Measurements from ENCODE around the gene LTC4S. TPM values are rescaled to one million over a fixed set of nuclear protein-coding genes. Genes with fewer than 3 reads are reported as not detected.

The LTC4S gene
- total RNA-seq, 4 donors from 2014 or later = 4.6 to 6.9 (median 4.7) TPM; not detected in 1

DNA sequence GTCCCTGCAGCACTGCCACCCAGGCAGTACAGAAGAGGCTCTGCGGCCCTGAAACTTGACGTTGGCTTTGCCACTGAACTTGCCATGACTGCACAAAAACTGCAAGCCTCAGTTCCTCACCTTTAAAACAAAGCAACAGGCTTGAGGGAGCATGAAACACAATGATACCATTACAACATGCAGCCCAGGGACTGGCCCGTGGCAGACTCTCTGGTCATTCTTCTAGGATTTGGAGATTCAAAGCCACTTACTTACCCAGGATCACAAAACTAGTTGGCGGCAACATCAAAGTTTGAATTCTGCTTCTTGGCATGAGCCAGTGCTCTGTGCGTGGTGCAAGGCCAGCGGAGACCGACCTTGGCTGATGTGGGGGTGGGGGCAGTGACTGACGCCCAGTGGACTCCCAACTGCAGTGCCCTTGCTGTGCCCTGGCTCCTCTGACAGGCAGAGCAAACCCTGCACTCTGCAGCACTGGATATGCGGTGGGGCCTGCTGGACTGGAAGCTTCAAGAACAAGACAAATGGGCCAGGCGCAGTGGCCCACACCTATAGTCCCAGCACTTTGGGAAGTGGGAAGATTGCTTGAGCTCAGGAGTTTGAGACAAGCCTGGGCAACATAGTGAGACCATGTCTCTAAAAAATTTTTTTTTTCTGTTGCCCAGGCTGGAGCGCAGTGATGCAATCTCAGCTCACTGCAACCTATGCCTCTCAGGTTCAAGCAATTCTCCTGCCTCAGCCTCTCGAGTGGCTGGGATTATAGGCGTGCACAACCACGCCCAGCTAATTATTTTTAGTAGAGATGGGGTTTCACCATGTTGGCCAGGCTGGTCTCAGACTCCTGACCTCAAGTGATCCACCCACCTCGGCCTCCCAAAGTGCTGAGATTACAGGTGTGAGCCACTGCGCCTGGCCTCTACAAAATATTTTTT lies 45.8 kb downstream of the LTC4S start:
- WGBS, 2 donors = 67 to 78% methylated on average over 8 to 14 of the region's 16 CpGs
- intact Hi-C loops (cut with DNase I) = no loop called here
- no peaks in the 10 kb centered on the region for H3K27me3 ChIP-seq
- peaks cover 0 to 16% (median 7%) of the 10 kb centered on the region in 3 donors for H3K4me1 ChIP-seq
- H3K4me3 ChIP-seq = no peak overlapping the region
- H3K36me3 ChIP-seq = peaks cover 23 to 82% (median 32%) of the 10 kb centered on the region in 3 donors
- no peaks in the 10 kb centered on the region for H3K9me3 ChIP-seq
- TF ChIP-seq CTCF (IDR thresholded peaks at IDR 0.05) (no peak), POLR2A (IDR thresholded peaks at IDR 0.05) (no peak)
- DNase-seq = no peak
- no peak overlapping the region for H3K27ac ChIP-seq

- peaks cover 23 to 82% (median 32%) of the 10 kb centered on the region in 3 donors for H3K36me3 ChIP-seq
- peaks cover 0 to 16% (median 7%) of the 10 kb centered on the region in 3 donors for H3K4me1 ChIP-seq
- no peak for TF ChIP-seq CTCF (IDR thresholded peaks at IDR 0.05)
- TF ChIP-seq POLR2A (IDR thresholded peaks at IDR 0.05) = no peak
- no peaks in the 10 kb centered on the region for H3K27me3 ChIP-seq
- WGBS, 2 donors = 90 to 91% methylated on average over 4 to 11 of the region's 11 CpGs
- intact Hi-C loops (cut with DNase I) = no loop called here
- DNase-seq = no peak
- H3K27ac ChIP-seq = no peak overlapping the region
- no peak overlapping the region for H3K4me3 ChIP-seq
- peaks cover 0 to 7% (median 0%) of the 10 kb centered on the region in 3 donors for H3K9me3 ChIP-seq
These were observed 46.5 kb downstream of the LTC4S start for GRCh38 chr5:179840321-179840720.

DNA sequence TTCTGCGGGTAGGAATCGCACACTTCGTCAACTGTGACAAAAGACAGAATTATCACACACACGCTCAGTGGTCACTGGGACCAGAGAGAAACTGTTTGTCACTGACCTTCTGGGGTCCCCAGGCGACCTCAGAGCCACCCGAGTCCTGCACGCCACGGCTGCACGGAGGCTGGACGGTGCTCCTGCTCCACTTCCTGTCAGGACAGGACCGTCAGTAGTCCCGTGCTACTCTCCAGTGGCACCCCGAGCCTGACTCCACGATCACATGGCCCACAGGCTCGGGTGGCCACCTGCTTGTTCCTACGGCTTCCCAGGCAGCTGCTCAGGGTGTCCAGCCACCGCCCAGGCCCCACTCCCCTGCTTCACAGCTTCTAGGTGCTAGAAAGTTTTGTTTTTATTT lies 47.0 kb downstream of the LTC4S start:
- no peak overlapping the region for H3K4me3 ChIP-seq
- 72 to 83% methylated on average over 8 to 17 of the region's 17 CpGs for WGBS, 2 donors
- TF ChIP-seq CTCF (IDR thresholded peaks at IDR 0.05) (no peak), POLR2A (IDR thresholded peaks at IDR 0.05) (no peak)
- no peak overlapping the region for H3K27ac ChIP-seq
- H3K4me1 ChIP-seq = peaks cover 0 to 16% (median 7%) of the 10 kb centered on the region in 3 donors
- peaks cover 23 to 82% (median 32%) of the 10 kb centered on the region in 3 donors for H3K36me3 ChIP-seq
- H3K9me3 ChIP-seq = peaks cover 0 to 10% (median 0%) of the 10 kb centered on the region in 3 donors
- DNase-seq = no peak
- intact Hi-C loops (cut with DNase I) = no loop called here
- no peaks in the 10 kb centered on the region for H3K27me3 ChIP-seq

- no peak for TF ChIP-seq CTCF (IDR thresholded peaks at IDR 0.05)
- TF ChIP-seq POLR2A (IDR thresholded peaks at IDR 0.05) = no peak
- intact Hi-C loops (cut with DNase I) = no loop called here
- H3K27ac ChIP-seq = no peak overlapping the region
- H3K4me3 ChIP-seq = no peak overlapping the region
- 74 to 80% methylated on average over 2 to 8 of the region's 9 CpGs for WGBS, 2 donors
- no peak for DNase-seq
- H3K36me3 ChIP-seq = peaks cover 19 to 82% (median 26%) of the 10 kb centered on the region in 3 donors
- H3K4me1 ChIP-seq = peaks cover 0 to 9% (median 2%) of the 10 kb centered on the region in 3 donors
- no peaks in the 10 kb centered on the region for H3K27me3 ChIP-seq
- peaks cover 0 to 10% (median 0%) of the 10 kb centered on the region in 3 donors for H3K9me3 ChIP-seq
These were observed 47.8 kb downstream of the LTC4S start for GRCh38 chr5:179841621-179842020.

Small RNAs within 50 kb of the gene (small RNA-seq; reads per million reads assigned to genes)
- gene MIR1229 = 0 to 0.09 (median 0.04) reads per million in 4 donors

Other genes starting within 250 kb of the LTC4S start
- 10 to 100 TPM; 27.1 to 63.8 (median 45.8) TPM for gene RUFY1, start 243.4 kb upstream of the LTC4S start, total RNA-seq
- gene HNRNPH1, start 170.3 kb upstream of the LTC4S start, total RNA-seq = 100 to 1,000 TPM; 209 to 645 (median 383) TPM
- gene CBY3, start 113.0 kb upstream of the LTC4S start, total RNA-seq = not detected
- gene CANX, start 95.0 kb upstream of the LTC4S start, total RNA-seq = 100 to 1,000 TPM; 200 to 321 (median 252) TPM
- gene MAML1, start 61.2 kb upstream of the LTC4S start, total RNA-seq = 10 to 100 TPM; 16.6 to 29.0 (median 17.9) TPM
- 100 to 1,000 TPM in 1 of 4 donors, 10 to 100 TPM in 3; 68.5 to 119 (median 87.7) TPM for gene MGAT4B, start 12.9 kb downstream of the LTC4S start, total RNA-seq
- 100 to 1,000 TPM; 105 to 236 (median 149) TPM for gene SQSTM1, start 26.9 kb downstream of the LTC4S start, total RNA-seq
- 10 to 100 TPM in 3 of 4 donors, 1 to 10 TPM in 1; 6.9 to 21.9 (median 10.7) TPM for gene MRNIP, start 64.8 kb downstream of the LTC4S start, total RNA-seq
- 10 to 100 TPM; 50.7 to 78.5 (median 62.4) TPM for gene TBC1D9B, start 113.9 kb downstream of the LTC4S start, total RNA-seq

Data from esophagus squamous epithelium (tissue), 5 donors.